IPS DF 19.7 (cell line): ENCODE measurements around the gene CTAGE1.
"Not testable (repeated sequence)": the region's sequence is repeated elsewhere in the genome, so short reads cannot be mapped to it uniquely, and the experiment has no call there.

Experiments
- DNase-seq: peaks from one replicate; pipeline ENCODE4 v3.0.0-alpha.2; 2013; ENCODE audit warnings: low read depth, low spot score

CTAGE1 gene

DNA sequence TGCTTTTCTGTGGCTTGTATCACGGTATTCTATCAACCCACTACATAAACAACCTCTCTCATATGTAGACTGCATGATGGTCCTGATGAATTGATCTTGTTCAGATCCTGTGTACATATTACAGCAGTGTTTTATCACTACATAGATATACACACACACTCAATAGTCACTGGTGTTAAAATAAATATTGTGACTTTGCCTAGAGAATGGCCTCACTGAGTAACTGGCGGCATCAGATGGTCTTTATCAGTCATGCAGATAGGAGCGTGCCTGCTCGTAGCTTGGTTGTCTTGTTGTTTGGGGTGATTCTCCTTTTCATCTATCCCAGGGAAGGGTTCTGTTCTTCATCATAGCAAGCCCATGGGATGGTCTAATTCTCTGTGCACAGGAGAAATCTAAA lies 18.4 kb upstream of the CTAGE1 start:
- no peak for DNase-seq

DNA sequence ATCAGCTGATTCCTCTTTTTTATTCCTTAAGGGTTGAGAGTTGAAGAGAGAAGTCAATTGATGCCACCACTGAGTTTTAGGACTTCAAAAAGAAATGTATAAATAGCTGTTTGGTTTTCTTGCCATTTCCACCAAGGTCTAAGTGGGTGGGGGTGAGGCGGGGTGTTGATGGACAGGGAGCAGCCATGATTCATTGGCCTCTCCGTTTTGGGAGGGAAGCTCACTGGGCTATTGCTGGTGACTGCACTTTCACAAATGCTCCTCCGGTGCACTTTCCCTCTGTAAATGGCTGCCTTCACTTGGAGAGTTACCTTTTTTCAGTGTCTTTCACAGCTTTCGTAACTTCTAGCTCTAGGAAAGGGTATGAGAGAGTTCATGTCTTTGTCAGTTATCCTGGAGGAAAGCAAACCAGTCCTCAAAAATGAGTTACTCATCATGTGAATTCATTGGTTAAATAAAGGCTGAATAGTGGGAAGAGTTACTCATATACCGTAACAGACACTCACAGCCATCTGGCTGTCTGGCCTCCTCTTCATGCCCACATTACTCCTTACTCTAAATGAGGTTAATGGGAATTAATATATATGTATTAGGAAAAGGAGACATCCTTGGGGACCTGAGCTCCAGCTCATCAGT lies 17.4 kb upstream of the CTAGE1 start:
- no peak for DNase-seq

DNA sequence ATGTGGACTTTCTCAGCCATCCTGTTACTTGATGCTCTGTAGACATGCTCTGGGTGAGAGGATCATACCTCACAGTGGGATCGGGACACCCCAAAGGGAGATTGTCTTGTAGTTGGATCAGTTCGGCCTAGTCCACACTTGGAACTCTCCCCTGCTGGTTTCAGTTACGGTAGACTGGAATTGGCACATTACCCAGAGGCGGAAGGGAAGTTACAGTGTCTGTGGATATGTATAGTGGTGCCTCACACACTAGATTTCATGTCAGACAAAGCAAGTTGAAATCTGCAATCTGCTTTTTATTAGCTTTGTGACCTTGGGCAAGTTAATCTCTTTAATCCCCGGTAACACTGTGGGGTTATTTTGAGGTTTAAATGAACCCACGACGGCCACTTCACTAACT lies 16.2 kb upstream of the CTAGE1 start:
- DNase-seq = no peak

DNA sequence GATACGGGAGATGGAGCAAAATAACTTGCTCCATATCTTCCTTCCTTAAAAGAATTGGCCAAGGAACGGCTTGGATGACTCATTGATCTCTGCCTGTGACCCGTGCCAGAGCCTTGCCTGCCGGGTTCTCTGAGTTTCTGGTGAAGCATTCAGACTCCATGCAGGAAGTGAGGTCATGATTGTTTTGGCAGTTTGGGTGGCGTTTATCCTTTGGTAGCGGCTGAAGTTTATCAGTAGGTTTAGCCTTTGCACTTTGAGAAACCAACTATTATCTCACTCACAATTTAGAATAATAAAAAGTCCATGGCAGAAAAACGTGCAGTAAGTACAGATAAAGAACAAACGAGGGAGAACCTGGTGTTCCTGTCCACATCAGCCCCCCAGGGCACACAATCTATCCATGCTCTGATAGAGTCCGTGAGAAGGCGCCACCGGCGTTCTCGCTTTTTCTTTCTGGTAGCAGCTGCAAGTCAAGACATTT lies 15.0 kb upstream of the CTAGE1 start:
- no peak for DNase-seq

DNA sequence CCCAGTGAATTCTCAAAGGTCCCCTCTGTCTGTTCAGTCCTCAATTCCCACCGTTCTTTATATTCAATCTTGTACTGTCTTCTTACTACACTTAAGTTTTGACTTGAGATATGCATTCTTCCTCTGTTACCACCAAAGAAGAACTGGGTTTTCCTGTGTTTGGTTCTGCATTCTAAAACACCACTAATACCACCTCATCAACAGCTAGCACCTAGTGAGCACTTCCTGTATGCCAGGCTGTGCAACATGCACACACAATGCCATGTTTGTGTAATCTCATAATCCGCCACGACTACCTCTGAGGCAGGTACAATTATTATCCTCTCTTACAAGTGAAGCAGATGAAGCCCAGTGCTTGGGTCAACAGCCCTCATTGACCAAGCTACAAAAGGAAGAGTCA lies 11.8 kb upstream of the CTAGE1 start:
- no peak for DNase-seq

DNA sequence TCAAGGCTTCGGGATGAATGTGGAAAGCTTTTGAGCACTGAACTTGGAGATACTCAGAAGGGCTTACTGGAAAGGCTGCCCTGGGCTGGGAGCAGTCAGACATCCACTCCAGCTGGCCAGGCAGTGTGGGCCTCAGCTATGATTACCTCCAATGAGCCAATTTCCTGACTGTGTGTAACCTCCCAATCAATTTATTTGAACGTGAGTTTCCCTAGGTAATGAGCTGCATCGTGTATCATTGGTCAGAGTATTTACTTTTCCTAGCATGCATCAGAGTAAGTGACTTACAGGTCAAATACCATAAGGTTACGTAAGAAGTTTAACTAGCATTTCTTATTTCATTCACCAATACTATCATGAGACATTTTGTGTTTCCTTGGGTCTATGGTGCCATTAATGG lies 11.0 kb upstream of the CTAGE1 start:
- no peak for DNase-seq

DNA sequence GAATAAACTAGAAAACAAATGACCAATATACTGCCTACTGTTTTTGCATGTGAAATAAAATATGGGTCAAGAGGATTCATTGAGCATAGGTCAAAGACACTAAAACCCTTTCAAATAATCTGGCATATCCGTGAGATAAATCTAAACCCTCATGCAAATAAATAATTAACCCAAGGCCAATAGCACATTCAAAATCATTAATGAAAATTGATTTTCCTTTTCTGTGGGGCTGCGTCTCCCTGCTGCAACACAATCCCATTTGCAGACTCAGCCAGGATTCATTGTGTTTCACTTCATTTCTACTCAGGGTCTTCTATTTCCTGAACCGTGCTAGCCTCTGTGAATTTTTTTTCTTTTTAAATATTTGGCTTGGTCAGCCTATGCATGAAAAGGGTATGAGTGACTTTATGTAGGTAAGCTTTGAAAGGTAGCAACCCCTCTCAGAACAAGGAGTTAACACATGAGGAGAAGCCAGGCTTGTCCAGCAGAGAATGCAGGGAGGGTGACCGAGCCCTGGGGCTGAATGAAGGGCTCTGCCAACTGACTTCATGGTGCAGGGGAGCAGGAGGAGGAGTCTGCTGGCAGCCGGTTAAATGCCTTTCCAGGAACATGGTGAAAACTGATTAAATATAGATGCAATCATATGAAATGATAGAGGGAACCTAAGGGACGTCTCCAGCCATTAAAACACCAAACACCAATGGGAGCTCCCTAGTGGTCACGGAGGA lies 10.3 kb upstream of the CTAGE1 start:
- no peak for DNase-seq

DNA sequence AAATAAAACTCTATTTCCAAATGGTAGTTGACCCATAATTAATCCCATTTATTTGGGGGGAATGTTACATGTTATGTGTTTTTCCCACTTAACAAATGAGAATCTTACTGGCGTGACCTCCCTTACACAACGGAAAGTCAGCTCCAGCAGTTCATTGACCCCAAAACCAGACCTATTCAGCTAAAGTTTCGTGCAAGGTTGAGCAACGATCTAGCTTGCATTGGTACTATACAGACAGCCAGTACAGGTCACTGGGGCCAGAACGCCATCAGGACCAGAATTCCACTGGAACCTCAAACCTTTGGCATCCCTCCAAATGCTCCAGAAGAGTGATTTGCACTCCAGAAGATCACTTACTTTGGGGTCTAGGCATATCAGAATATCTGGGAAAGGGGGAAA lies 6.8 kb upstream of the CTAGE1 start:
- no peak for DNase-seq

DNA sequence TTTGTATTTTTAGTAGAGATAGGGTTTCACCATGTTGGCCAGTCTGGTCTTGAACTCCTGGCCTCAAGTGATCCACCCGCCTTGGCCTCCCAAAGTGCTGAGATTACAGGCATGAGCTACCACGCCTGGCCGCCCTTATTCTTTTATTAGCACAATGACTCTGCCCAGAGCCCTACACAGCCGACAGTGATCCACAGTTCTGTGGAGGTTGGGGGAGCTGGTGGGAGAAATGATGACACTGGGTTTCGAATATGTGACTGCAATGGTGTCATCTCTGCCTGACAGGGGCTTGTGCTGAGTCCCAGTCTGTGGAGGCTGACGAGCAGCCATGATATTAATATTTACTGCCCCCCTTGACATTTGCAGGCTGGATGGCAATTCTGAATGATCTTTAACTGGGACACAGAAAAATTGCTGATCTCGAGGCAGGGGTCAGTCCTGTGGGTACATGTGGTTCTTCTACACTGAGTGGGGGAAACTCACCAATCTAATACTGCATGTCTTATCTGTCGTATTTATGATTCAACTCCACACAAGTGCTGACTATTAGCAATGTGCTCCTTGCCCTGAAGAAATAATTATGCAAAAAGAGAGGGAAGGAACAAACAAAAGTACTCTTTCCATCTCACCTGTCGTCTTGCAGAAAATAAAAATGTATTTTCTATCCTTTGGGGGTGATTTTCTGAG lies 6.3 kb upstream of the CTAGE1 start:
- no peak for DNase-seq

DNA sequence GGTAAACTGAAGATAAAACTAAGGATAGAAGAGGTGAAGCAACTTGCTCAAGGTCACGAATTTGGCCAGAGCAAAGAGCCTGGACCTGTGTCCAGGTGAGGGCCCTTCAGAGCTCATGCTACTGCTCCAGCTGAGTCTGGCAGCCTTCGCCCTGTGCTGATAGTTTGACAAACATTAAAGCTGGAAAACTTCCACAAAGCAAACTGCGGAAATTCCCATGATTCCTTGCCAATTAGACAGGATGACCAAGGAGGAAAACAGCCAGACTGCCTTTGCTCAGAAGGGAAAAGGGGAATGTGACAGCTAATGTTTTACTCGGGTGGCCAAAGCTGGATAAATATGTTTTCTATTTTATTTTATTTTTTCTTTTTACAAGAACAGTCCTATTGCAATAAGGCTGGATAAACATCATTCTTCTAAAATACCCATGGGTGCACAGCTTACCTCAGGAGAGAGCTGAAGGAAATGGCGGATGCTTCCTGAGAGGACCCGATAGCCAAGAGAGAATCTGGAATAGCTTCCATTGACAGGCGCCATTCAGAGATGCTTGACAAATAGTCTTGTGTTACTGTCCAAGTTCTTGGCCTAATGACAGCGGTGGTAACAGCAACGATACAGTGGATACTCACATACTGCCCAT lies 5.3 kb upstream of the CTAGE1 start:
- no peak for DNase-seq

DNA sequence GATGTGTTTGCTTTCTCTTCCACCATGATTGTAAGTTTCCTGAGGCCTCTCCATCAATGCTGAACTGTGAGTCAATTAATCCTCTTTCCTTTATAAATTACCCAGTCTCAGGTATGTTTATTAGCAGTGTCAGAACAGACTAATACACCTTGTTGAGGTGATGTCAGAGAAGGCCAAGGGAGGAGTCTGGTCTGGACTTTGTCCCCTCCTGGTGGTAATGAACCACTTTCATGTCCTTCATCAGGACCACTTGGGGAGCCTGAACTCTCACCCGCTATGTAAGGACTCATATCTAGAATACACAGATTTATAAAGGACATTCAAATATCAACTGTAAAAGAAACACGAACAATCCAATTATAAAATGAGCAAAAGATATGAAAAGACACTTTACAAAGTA lies 2.9 kb upstream of the CTAGE1 start:
- DNase-seq = no peak

DNA sequence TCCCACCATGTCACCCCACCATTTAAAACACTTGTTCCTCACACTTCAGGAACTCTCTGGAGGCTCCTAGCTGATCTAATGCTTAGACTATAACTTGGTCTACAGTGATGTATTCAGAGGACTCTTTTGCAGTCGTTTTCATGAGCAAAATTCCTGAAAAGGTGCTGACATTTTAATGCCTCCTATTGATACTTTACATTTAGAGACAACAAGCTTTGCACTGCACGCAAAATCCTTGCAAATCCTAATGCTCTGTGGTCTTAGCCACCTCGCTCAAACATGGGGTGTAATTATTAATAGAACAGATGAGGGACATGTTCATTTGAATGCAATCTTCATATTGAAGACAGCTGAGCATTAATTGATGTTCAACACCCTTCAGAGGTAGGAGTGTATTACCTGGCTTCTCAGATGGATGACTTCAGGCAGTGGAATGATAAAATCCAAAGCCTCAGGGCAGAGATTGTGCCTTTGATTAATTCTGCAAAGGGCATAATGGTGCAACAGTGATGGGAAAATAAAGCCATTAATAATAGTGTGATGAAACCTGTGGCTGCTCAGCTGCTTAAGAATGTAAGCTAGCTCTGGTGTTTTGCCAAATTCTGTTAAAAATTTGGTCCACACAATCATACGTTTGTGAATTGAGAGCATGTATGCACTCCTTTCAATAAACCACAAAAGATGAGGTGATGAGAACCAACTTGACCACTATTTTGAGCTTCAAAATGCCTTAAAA lies 5.4 kb downstream of the CTAGE1 start:
- DNase-seq = no peak

DNA sequence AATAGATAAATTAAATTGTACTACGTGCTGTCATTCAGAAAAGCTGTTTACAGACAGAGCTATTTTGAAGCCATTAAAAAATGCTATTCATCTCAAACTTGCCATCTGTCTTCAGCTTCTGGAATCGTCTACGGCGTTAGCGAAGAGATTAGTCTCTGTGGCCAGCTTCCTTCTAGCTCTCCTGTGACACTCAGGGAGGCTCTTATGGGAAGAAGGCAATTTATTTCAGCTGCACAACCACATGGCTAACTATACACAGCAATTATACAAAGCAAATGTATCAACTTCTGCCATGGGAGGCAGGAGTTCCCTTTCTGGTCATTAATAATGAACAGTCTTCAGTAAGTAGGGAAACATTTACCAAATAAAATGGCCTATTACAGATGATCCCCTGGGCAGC lies 6.3 kb downstream of the CTAGE1 start:
- DNase-seq = no peak

DNA sequence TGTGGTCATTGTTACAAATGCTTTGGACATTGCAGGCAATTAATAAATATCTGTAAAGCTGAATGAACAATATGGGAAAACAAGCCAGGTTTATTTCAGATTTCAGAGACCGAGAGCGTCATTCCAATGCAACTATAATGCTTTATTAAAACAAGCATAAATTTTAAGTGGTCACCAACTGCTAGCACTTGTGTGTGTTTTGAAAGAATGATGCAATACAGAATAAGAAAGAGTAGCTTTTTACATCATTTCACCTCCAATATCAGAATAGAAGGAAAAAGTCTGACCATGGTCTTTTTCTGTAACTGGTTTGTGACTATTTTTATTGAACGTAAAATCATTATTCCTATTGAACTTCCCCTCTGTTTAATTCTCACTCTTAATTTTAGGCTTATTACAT lies 7.6 kb downstream of the CTAGE1 start:
- DNase-seq = no peak

DNA sequence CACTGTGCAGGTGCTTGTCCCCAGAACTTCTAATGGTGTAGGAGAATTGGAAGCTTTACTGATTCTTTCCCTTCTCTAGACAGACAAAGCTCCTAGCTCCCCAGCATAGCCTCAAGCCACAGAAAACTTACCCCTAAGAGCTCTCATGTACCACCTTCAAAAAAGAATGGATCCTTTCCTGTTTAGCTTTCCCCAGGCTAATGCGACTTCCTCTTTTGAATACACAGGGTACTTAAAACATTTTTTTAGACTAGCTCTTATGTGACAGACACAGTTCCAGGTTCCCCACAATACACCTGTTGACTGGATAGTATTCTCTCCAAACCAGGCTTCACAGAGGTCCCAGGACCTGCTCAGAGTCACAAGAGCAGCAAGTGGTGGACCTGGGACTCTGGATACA lies 8.3 kb downstream of the CTAGE1 start:
- DNase-seq = no peak

DNA sequence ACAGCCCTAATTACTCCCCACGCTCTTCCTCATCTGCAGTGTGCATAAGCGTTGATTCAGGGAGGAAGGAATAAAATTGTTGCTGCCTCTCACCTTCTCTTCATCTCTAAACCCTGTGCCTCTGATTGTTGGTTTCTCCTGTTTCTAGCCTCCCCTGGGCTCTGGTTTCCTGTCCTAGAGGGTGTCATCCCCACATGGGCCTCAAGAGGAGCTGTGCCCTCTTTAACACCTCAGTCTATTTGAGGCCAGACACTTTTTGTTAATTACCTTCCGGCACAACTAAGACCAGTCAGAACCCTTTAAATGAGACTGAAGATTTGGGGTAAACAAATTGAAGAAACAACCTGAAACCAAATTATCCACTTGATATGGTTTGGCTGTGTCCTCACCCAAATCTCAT lies 9.7 kb downstream of the CTAGE1 start:
- no peak for DNase-seq

DNA sequence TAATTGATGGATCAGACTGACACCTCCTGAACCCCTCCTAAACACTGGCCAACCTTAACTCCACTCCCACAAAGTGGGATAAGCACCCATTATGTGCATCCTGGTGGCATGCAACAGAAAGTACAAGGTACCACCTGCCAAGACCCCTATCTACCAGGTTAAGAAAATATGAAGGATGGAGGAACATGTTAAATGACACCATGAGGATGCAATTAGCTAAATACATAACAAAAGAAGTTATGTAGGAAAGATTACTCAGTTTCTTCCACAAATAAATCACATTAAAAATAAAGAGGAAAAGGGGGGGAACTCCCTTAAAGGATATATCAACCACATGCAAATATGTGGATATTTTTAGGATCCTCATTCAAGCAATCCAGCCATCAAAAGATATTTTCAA lies 12.6 kb downstream of the CTAGE1 start:
- no peak for DNase-seq

DNA sequence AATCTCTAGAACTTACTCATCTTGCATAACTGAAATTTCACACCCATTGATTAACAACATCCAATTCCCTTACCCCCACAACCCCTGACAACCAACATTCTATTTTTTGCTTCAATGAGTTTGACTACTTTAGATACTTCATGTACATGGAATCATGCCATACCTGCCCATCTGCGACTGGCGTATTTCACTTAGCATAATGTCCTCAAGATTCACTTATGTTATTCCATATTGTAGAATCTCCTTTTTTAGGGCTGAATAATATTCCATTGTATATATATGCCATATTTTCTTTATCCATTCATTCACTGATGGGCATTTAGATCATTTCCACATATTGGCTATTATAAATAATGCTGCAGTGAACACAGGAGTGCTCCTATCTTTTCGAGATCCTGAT lies 13.8 kb downstream of the CTAGE1 start:
- DNase-seq = no peak

DNA sequence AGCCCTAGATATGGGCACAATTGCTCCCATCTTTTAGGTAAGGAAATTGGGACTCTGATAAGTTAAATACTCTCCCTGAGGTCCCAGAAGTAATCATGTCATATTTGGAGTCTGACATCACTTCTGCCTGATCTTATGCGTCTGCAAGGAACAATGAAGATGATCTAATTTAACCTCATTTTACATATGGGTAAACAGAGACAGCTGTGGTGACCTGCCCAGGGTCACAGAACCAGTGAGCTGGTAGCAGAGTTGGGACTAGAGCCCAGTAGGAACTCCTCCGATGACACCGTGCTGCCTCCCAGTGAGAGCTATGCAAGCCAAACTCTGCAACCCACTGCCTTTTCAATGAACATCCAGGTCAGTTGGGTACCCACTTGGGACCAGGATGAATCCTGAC lies 17.8 kb downstream of the CTAGE1 start:
- DNase-seq = no peak

DNA sequence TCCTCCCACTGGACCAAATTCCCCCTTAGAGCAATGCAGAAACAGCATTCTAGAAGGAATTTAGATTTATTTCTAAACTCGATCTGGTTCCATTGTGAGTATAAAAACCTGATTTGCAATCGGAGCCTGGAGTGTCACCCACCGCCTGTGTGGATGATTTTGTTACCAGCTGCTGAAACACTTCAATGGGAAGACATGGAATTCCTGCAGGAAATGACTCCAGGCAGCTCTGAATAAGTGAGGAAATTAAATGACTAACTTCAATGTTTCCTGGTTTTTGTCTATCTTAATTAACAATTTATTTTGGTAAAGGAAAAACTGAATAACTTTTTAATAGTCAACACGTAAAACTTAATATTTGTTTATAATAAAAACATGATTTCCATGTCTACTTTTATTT lies 19.3 kb downstream of the CTAGE1 start:
- no peak for DNase-seq

DNA sequence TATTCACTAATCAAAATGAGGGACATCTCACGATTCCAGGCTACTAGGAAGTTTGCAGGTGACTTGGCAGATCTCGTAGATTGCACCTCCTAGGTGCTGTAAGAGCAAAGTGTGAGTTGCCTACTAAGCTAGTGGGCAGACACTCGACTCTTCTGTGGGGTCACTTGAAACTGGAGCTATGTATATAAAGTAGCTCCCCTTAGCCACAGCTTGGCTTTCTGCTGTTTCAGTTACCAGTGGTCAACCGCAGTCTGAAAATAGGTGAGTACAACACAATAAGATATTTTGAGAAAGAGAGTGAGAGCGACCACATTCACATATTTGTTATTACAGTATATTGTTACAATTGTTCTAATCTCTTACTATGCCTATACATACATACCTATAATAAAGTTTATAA lies 23.3 kb downstream of the CTAGE1 start:
- no peak for DNase-seq

DNA sequence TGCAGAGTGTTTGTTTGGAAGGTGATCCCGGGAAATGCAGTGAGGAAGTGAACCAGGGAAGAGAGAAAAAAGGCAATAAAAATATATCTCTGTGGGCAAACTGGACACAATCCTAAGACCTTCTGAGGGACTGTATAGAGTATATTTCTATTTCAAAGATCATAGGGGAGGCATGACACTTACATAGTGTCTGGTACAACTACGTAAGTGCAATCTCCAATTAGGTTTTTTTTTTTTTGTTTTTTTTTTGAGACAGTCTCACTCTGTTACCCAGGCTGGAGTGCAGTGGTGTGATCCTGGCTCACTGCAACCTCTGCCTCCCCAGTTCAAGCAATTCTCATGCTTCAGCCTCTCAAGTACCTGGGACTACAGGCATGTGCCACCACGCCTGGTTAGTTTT lies 24.6 kb downstream of the CTAGE1 start:
- not testable (repeated sequence) for DNase-seq
